GM12872 (cell line): ENCODE measurements around the gene PDPN.

Experiments used
- CTCF ChIP-seq: IDR thresholded peaks from 3 replicates; pipeline ENCODE4 v1.5.1; 2011; ENCODE audit warnings: low read depth, mild to moderate bottlenecking, low read length, moderate library complexity; ENCODE audit not compliant: insufficient read depth

Gene PDPN

GRCh38 chr1:13627127-13627526, 43.5 kb downstream of the PDPN start:
- TF ChIP-seq CTCF: no peak

GRCh38 chr1:13628218-13628617, 44.6 kb downstream of the PDPN start:
- TF ChIP-seq CTCF: no peak

GRCh38 chr1:13628711-13629110, 45.1 kb downstream of the PDPN start:
- TF ChIP-seq CTCF: no peak

- no peak for TF ChIP-seq CTCF
Observed at GRCh38 chr1:13642306-13643004, 58.8 kb downstream of the PDPN start.

- no peak for TF ChIP-seq CTCF
Observed at GRCh38 chr1:13643017-13643416, 59.4 kb downstream of the PDPN start.

GRCh38 chr1:13646521-13646920, 62.9 kb downstream of the PDPN start:
- no peak for TF ChIP-seq CTCF

- no peak for TF ChIP-seq CTCF
Observed at GRCh38 chr1:13651279-13651678, 67.6 kb downstream of the PDPN start.

GRCh38 chr1:13652238-13652637, 68.6 kb downstream of the PDPN start:
- no peak for TF ChIP-seq CTCF
